ENCODE data around the gene PTPN14. TPM values are rescaled to one million over a fixed set of nuclear protein-coding genes. Genes with fewer than 3 reads are reported as not detected.

PTPN14 gene
- total and polyA plus RNA-seq, 2 of the 4 experiments (the other 2 are of a cell fraction): 21.5 to 31.7 TPM

- Histone ChIP-seq H3K36me3 (ENCODE audit: control insufficient read depth, insufficient read depth, low read length) (peaks cover 6% of the 10 kb centered on the region), H3K4me1 (ENCODE audit: control insufficient read depth, insufficient read depth, low read length) (peaks cover 2% of the 10 kb centered on the region; the same call in 1 of the 2 replicates), H3K18ac (ENCODE audit: low read depth, low read length) (no peak overlapping the region), H4K8ac (ENCODE audit: low read depth in 2 of 2, low read length in 2 of 2) (no peak overlapping the region), H3K23ac (ENCODE audit: low read depth, low read length) (no peak overlapping the region), H2BK5ac (ENCODE audit: low read depth, low read length, poor library complexity, severe bottlenecking) (no peak overlapping the region), H2AK9ac (replicated peaks; ENCODE audit: low read depth, low read length, poor library complexity) (no peak overlapping the region), H3K4ac (ENCODE audit: low read depth, low read length) (no peak overlapping the region), H2AK5ac (ENCODE audit: low read depth, low read length) (no peak overlapping the region), H3K27me3 (ENCODE audit: control insufficient read depth, insufficient read depth, low read length) (no peaks in the 10 kb centered on the region), H2BK20ac (ENCODE audit: low read depth, low read length) (no peak overlapping the region), H3K9ac (ENCODE audit: low read depth, low read length) (no peak overlapping the region), H3K4me3 (ENCODE audit: insufficient read depth, low read depth, low read length) (no peak overlapping the region), H2BK15ac (ENCODE audit: low read depth, low read length) (no peak overlapping the region), H3K27ac (ENCODE audit: insufficient read depth, low read length) (no peak overlapping the region), H3K56ac (ENCODE audit: extremely low read depth, insufficient read depth, low read length) (no peak overlapping the region), H3K79me1 (ENCODE audit: low read depth in 1 of 2, low read length in 2 of 2) (no peaks in the 10 kb centered on the region; a peak in 1 of 4 replicates), H4K91ac (ENCODE audit: insufficient read depth, low read depth, low read length) (no peak overlapping the region), H2BK120ac (ENCODE audit: low read depth, low read length) (no peak overlapping the region), H3K9me3 (ENCODE audit: control insufficient read depth, insufficient read depth, low read length) (no peaks in the 10 kb centered on the region), H2AFZ (replicated peaks; ENCODE audit: low read length, poor library complexity) (no peak overlapping the region), H3K9me1 (ENCODE audit: insufficient read depth, low read length) (no peaks in the 10 kb centered on the region), H3K14ac (replicated peaks; ENCODE audit: low read depth, low read length) (no peak overlapping the region), H3K4me2 (ENCODE audit: low read depth, low read length) (no peak overlapping the region), H4K20me1 (ENCODE audit: insufficient read depth, low read length) (0 out of 2 replicates have a peak, but pooled peaks cover 4% of the 10 kb centered on the region), H4K5ac (ENCODE audit: low read depth, low read length) (no peak overlapping the region)
- no TSS peak for BruUV-seq (replicated peaks)
- dilution Hi-C loops (cut with HindIII; ENCODE audit: low sequenced_read_pairs, unreplicated experiment) (no loop called here), intact Hi-C loops (cut with micrococcal nuclease) (no loop called here), in situ Hi-C loops (cut with MboI; ENCODE audit: low sequenced_read_pairs) (no loop called here)
- no peak for TF ChIP-seq NFE2L2 (IDR thresholded peaks at IDR 0.05; ENCODE audit: low read depth, low read length)
- no peak for TF ChIP-seq POLR2A (IDR thresholded peaks at IDR 0.05; ENCODE audit: low read depth, low read length)
- TF ChIP-seq MAZ (IDR thresholded peaks at IDR 0.05; ENCODE audit: borderline replicate concordance, low read depth, low read length): no peak
- no peak for TF ChIP-seq RCOR1 (IDR thresholded peaks at IDR 0.05; ENCODE audit: insufficient replicate concordance, low read length)
- TF ChIP-seq ELK1 (IDR thresholded peaks at IDR 0.05; ENCODE audit: borderline replicate concordance, low read depth, low read length): no peak
- TF ChIP-seq CHD1 (IDR thresholded peaks at IDR 0.05; ENCODE audit: low read depth, low read length): no peak
- TF ChIP-seq BHLHE40 (IDR thresholded peaks at IDR 0.05; ENCODE audit: low read depth, low read length): no peak
- 73% methylated on average over 3 of the region's 10 CpGs; no CpG with 5 or more reads in 1 of the 2 experiments for WGBS, 2 experiments (ENCODE audit: extremely low coverage in 2 of 2, insufficient read length in 1 of 2)
- ChIA-PET CTCF (interaction anchor here (1.4 kb wide), 1 partner anchor 58 kb away, joined by 5 read pairs; no protein-coding TSS in a partner anchor), POLR2A (ENCODE audit: unreplicated experiment) (no interaction called here)
- ATAC-seq (ENCODE audit: low read depth) (no peak), DNase-seq (no peak)
These were observed 232.3 kb downstream of the PTPN14 start for GRCh38 chr1:214318956-214319736.

Measured in IMR-90 (cell line).